DMS 273 treated with DMSO at 0.1 percent for 48 hours (cell line): ENCODE results near the gene TSHZ2.
A peak's percentile ranks its signal among the peaks of the same experiment; 100 is the strongest.
"Not testable (repeated sequence)": the region's sequence is repeated elsewhere in the genome, so short reads cannot be mapped to it uniquely, and the experiment has no call there.

ENCODE experiments used
- DNase-seq: peaks from one replicate; lab custom pipeline; 2025; lab: John Stamatoyannopoulos, UW

TSHZ2 gene

GRCh38 chr20:53466279-53466678 lies 494.1 kb downstream of the TSHZ2 start:
- DNase-seq = no peak

GRCh38 chr20:53468587-53468986 lies 496.4 kb downstream of the TSHZ2 start:
- no peak for DNase-seq

- DNase-seq = not testable (repeated sequence)
These were observed 500.7 kb downstream of the TSHZ2 start for GRCh38 chr20:53472859-53473258.

- no peak for DNase-seq
These were observed 508.8 kb downstream of the TSHZ2 start for GRCh38 chr20:53480913-53481312.

GRCh38 chr20:53487461-53488200 lies 515.5 kb downstream of the TSHZ2 start:
- DNase-seq = no peak

GRCh38 chr20:53488775-53489272 lies 516.7 kb downstream of the TSHZ2 start:
- no peak for DNase-seq

- DNase-seq = no peak
These were observed 517.4 kb downstream of the TSHZ2 start for GRCh38 chr20:53489528-53489927.

- no peak for DNase-seq
These were observed 518.5 kb downstream of the TSHZ2 start for GRCh38 chr20:53490620-53491019.

GRCh38 chr20:53491462-53491861 lies 519.3 kb downstream of the TSHZ2 start:
- DNase-seq = no peak

GRCh38 chr20:53492212-53492611 lies 520.1 kb downstream of the TSHZ2 start:
- no peak for DNase-seq

- DNase-seq = no peak
These were observed 521.2 kb downstream of the TSHZ2 start for GRCh38 chr20:53493311-53493857.

- DNase-seq = no peak
These were observed 522.6 kb downstream of the TSHZ2 start for GRCh38 chr20:53494753-53495152.

- DNase-seq = no peak
These were observed 523.4 kb downstream of the TSHZ2 start for GRCh38 chr20:53495398-53496092.

GRCh38 chr20:53497246-53497645 lies 525.1 kb downstream of the TSHZ2 start:
- no peak for DNase-seq

GRCh38 chr20:53498341-53498740 lies 526.2 kb downstream of the TSHZ2 start:
- no peak for DNase-seq

GRCh38 chr20:53500651-53501050 lies 528.5 kb downstream of the TSHZ2 start:
- DNase-seq = no peak

- DNase-seq = peak; percentile 44
These were observed 530.7 kb downstream of the TSHZ2 start for GRCh38 chr20:53502820-53503219.

- DNase-seq = no peak
These were observed 531.4 kb downstream of the TSHZ2 start for GRCh38 chr20:53503517-53503919.

- not testable (repeated sequence) for DNase-seq
These were observed 531.9 kb downstream of the TSHZ2 start for GRCh38 chr20:53504106-53504505.

- DNase-seq = no peak
These were observed 538.1 kb downstream of the TSHZ2 start for GRCh38 chr20:53510262-53510661.

GRCh38 chr20:53510704-53511103 lies 538.5 kb downstream of the TSHZ2 start:
- DNase-seq = no peak

- no peak for DNase-seq
These were observed 539.9 kb downstream of the TSHZ2 start for GRCh38 chr20:53512076-53512475.

- no peak for DNase-seq
These were observed 541.0 kb downstream of the TSHZ2 start for GRCh38 chr20:53513168-53513488.
